A549 treated with Mapracorat at 1 μM for 4 hours (cell line): ENCODE results near the gene TPP1. TPM values are rescaled to one million over a fixed set of nuclear protein-coding genes. Genes with fewer than 3 reads are reported as not detected.

ENCODE experiments used
- total RNA-seq: library from RNA; stranded (reverse); fragments of 200-300 nt; extraction: Qiagen RNA extraction; gene quantifications from 5 replicates; pipeline ENCODE4 v1.2.3, GENCODE V29; 2022

Gene TPP1
- 40.1 to 48.0 TPM (median 45.5 TPM) in 5 replicates for total RNA-seq

DNA sequence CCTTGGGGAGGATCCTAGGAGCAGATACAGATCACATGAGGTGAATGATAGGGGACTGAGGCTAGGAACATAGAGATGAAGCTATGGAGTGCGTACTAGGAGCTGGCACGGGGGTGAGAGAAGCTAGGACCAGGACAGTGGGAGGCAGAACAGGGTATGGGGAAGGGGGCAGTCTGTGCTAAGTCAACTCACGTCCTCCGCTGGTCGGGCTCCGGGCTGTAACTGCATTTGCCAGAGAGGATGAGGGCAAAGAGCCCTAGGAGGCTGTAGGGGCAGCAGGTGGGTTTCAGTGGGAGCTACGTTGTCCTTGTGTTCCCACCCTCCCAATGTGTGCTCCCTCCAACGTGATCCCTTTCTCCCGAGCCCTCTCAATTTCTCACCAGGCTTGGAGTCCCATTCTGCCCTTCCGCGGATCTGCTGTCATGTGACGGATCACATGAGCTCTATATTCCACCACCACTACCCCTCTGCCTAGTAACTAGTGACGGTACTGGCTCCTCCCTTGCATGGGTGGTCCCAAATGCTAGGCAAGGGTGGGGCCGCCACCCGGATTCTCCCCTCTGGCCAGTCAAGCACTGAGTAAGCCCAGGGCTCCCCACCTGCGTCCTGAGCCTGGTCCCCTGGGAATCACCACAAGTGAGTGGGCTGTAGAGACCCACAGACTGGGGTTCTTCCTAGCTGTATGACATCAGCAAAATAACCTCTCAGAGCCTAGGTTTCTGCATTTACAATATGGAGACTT, at the start of gene TPP1:
TPP1 (minus strand) TSS at position 419 of the 742 bp plus-strand sequence; CDS start at position 397, 22 bp downstream.

DNA sequence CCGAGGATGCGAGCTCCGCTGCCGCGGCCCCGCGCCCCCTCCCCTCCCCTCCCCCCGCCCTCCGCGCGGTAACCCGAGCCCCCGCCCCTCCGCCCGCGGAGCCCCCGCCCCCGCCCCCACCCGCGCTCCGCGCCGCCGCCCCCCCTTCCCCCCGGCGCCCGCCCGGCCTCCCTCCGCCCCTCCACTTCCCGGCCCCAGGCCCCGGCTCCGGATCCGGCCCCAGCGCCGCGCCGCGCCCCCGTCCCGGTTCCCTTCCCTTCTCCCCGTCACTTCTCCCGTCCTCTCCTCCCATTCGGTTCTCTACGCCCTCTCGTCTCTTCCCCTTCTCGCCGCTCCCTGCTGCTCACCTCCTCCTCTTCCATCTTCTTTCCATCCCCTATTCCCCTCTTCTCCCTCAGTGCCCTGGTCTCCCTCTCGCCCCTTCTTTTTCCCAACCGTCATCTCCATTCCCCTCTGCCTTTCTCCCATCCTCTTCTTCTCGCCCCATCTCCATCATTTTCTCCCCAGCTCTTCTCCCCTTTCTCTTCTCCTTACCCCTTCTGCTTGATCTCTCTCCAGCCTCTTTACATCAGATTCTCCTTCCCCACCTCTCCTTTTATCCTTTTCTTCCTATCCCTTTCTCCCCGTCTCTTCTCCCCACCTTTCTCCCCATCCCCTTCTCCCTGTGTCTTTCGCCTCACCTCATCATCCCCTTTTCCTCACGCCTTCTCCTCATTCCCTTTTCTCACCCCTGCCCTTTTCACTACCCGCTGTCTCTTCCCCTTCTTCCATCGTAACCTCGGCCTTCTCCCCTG, 36.8 kb upstream of the TPP1 start, which contains the start of gene DCHS1:
DCHS1 (minus strand) TSS at position 20 of the 794 bp plus-strand sequence. CDS start 14,196 bp downstream, outside the sequence.

DNA sequence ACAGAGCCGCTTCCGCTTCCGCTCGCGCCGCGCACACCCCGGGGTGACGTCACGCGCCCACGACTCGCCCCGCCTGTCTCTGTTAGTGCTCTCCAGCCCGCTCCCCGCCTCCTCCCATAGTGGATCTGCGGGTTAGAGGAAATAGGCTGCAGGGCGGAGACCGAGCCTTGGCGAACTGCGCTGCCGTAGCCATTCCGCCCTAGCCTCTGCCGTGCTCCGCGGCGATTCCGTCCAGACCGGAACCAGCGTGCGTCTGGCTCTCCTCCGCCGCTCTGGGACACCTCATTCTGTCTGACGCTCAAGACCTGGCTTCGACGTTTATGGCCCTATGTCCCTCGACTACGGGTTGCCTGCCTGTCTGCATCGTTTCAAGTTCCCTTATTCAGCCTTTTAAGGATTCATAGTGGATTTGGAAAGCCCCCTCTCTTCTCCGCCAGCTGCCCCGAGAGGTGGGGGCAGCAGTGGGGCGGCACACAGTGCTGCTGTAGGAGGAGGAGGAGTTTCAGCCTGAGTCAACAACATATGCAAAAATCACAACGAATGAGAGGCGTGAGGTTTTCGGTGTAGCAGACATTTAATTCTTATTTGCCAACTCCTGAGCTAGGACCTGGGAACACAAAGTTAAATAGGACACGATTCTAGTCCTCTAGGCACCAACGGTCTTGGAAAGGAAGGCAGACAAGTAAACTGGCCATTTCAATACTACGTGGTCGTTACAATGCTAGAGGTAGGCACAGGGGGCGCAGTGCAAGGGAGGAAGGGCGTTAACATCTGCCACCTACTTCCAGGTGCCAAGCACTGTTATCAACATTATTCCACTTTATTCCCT, 6.8 kb downstream of the TPP1 start, which contains the start of gene TAF10:
TAF10 (minus strand) TSS at position 4 of the 829 bp plus-strand sequence. CDS start 27 bp downstream, outside the sequence.

DNA sequence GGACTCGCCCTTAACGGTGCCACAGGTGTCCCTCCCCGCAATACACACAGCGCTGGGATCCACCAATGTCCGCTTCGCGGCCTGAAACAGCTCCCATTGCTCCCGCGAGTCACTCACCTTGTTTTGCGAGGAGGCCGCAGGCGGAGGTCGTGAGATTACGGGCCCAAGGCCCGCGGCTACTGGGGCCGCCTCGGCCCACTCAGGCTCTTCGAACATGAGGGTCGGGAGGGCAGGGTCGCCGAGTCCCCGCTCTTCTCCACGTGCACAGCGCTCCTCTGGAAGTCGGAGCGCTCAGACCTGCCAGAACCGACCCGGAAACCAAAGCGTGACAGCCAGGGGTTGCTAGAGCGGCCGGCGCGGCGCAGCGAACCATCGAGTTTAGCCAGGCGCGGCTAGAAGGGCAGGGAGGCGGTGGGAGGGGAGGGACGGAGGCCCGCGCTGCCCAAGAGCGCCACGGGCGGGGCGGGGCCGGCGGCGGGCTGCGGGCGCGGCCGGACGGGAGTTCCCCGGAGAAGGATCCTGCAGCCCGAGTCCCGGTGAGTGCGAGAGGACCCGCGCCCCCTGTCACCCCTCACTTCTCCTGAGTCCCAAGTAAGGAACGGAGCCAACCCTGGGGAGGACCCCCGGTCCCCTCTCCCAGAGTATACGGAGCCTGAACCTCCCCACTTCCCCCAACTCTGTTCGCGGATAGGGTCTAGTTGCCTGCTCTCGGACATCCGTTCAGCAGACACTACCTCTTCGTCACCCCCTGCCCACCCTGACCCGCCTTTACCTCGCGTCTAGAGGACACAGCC, 15.7 kb downstream of the TPP1 start, which contains the start of the genes ILK and RRP8:
ILK (plus strand) TSS at position 488 of the 794 bp plus-strand sequence. CDS start 498 bp downstream, outside the sequence.
RRP8 (minus strand) TSS at position 330 of the 794 bp plus-strand sequence; CDS start at position 216, 114 bp downstream.

Other genes starting within 250 kb of the TPP1 start
- gene SMPD1, start 228.9 kb downstream of the TPP1 start, total RNA-seq = 9.3 to 11.4 TPM (median 10.9 TPM) in 5 replicates
- 18.0 to 19.7 TPM (median 18.6 TPM) in 5 replicates for gene APBB1, start 200.3 kb downstream of the TPP1 start, total RNA-seq
- gene HPX, start 178.4 kb downstream of the TPP1 start, total RNA-seq = 0.27 to 0.75 TPM (median 0.59 TPM) in 5 replicates
- gene TRIM3, start 145.5 kb downstream of the TPP1 start, total RNA-seq = 13.8 to 22.2 TPM (median 20.0 TPM) in 5 replicates
- 52.0 to 56.2 TPM (median 52.8 TPM) in 5 replicates for gene ARFIP2, start 138.1 kb downstream of the TPP1 start, total RNA-seq
- 24.5 to 32.9 TPM (median 31.0 TPM) in 5 replicates for gene TIMM10B, start 137.9 kb downstream of the TPP1 start, total RNA-seq
- 2.2 to 4.1 TPM (median 3.3 TPM) in 5 replicates for gene DNHD1, start 122.1 kb downstream of the TPP1 start, total RNA-seq
- 28.7 to 36.9 TPM (median 31.5 TPM) in 5 replicates for gene RRP8, start 15.8 kb downstream of the TPP1 start, total RNA-seq
- 106 to 120 TPM (median 115 TPM) in 5 replicates for gene ILK, start 15.6 kb downstream of the TPP1 start, total RNA-seq
- gene TAF10, start 7.2 kb downstream of the TPP1 start, total RNA-seq = 205 to 228 TPM (median 219 TPM) in 5 replicates
- gene DCHS1, start 36.4 kb upstream of the TPP1 start, total RNA-seq = 0.06 to 0.12 TPM (median 0.10 TPM) in 5 replicates
- gene MRPL17, start 63.9 kb upstream of the TPP1 start, total RNA-seq = 86.2 to 114 TPM (median 99.7 TPM) in 5 replicates
- gene OR2AG2, start 152.6 kb upstream of the TPP1 start, total RNA-seq = 0.03 TPM in 1 of 5 replicates, not detected in the others
- gene OR2AG1, start 163.6 kb upstream of the TPP1 start, total RNA-seq = not detected in 5 replicates
- not detected in 5 replicates for gene OR6A2, start 180.3 kb upstream of the TPP1 start, total RNA-seq
- gene OR10A5, start 226.3 kb upstream of the TPP1 start, total RNA-seq = not detected in 5 replicates
- not detected in 5 replicates for gene OR10A2, start 243.6 kb upstream of the TPP1 start, total RNA-seq